WTC11 (cell line): Measurements from ENCODE around the gene PRSS16. TPM values are rescaled to one million over a fixed set of nuclear protein-coding genes. Genes with fewer than 3 reads are reported as not detected.

ENCODE experiments used
- ATAC-seq: fragments of 200-7000 bp; cut with Tn5 transposase; 2 replicates; pipeline ENCODE4 v1.10.0; 2021; ENCODE audit warnings: mild to moderate bottlenecking, moderate library complexity
- CTCF ChIA-PET: fragments of 300-600 bp; sonication (Branson Sonifier 250); formaldehyde crosslinking; loops from one replicate; lab custom pipeline; 2021; ENCODE audit warnings: antibody characterized with exemption; lab: Charles Lee
- POLR2A ChIA-PET: fragments of 350-600 bp; sonication (Branson Sonifier 250); formaldehyde crosslinking; loops from one replicate; lab custom pipeline; 2021; ENCODE audit warnings: antibody characterized with exemption; lab: Charles Lee
- DNase-seq: peaks from one replicate; pipeline ENCODE4 v3.0.0; 2021; ENCODE audit warnings: low spot score
- H3K27ac Mint-ChIP-seq: 2 replicates; pipeline ENCODE4 v1.8.0; 2021; ENCODE audit warnings: mixed read lengths
- H3K27me3 Mint-ChIP-seq: 2 replicates; pipeline ENCODE4 v1.8.0; 2021; ENCODE audit warnings: low read depth, mild to moderate bottlenecking, moderate library complexity, mixed read lengths
- H3K36me3 Mint-ChIP-seq: 2 replicates; pipeline ENCODE4 v1.8.0; 2021; ENCODE audit warnings: mixed read lengths
- H3K4me1 Mint-ChIP-seq: 2 replicates; pipeline ENCODE4 v1.8.0; 2022; ENCODE audit warnings: mixed read lengths
- H3K4me3 Mint-ChIP-seq: 2 replicates; pipeline ENCODE4 v1.8.0; 2021; ENCODE audit warnings: mild to moderate bottlenecking, moderate library complexity, mixed read lengths
- H3K9me3 Mint-ChIP-seq: 2 replicates; pipeline ENCODE4 v1.8.0; 2021; ENCODE audit warnings: mixed read lengths
- ARID4B ChIP-seq: sonication (generic); formaldehyde crosslinking; IDR thresholded peaks from 2 replicates; pipeline ENCODE4 v1.8.0; 2023; ENCODE audit warnings: missing genetic modification reagents, mild to moderate bottlenecking, borderline replicate concordance
- ATF1 ChIP-seq: sonication (generic); formaldehyde crosslinking; IDR thresholded peaks from 2 replicates; pipeline ENCODE4 v1.8.1; 2023; ENCODE audit warnings: mild to moderate bottlenecking, moderate library complexity, missing genetic modification reagents
- ATF2 ChIP-seq: sonication (generic); formaldehyde crosslinking; IDR thresholded peaks from 2 replicates; pipeline ENCODE4 v1.8.1; 2022; ENCODE audit warnings: low read depth, missing genetic modification reagents, borderline replicate concordance
- ATF3 ChIP-seq: sonication (generic); formaldehyde crosslinking; conservative IDR thresholded peaks from 2 replicates; pipeline ENCODE4 v1.8.1; 2022; ENCODE audit warnings: mild to moderate bottlenecking, missing genetic modification reagents
- CREB1 ChIP-seq: sonication (generic); formaldehyde crosslinking; IDR thresholded peaks from 2 replicates; pipeline ENCODE4 v1.8.0; 2023; ENCODE audit warnings: mild to moderate bottlenecking, missing genetic modification reagents
- ELF4 ChIP-seq: sonication (generic); formaldehyde crosslinking; IDR thresholded peaks from 2 replicates; pipeline ENCODE4 v1.8.1; 2022; ENCODE audit warnings: low read depth, mild to moderate bottlenecking, moderate library complexity, missing genetic modification reagents
- ETV6 ChIP-seq: sonication (generic); formaldehyde crosslinking; IDR thresholded peaks from 2 replicates; pipeline ENCODE4 v1.8.1; 2022; ENCODE audit warnings: mild to moderate bottlenecking, missing genetic modification reagents
- FOXK1 ChIP-seq: sonication (generic); formaldehyde crosslinking; IDR thresholded peaks from 2 replicates; pipeline ENCODE4 v1.8.0; 2022; ENCODE audit warnings: mild to moderate bottlenecking, moderate library complexity, missing genetic modification reagents
- FOXP4 ChIP-seq: sonication (generic); formaldehyde crosslinking; IDR thresholded peaks from 2 replicates; pipeline ENCODE4 v1.8.0; 2022; ENCODE audit warnings: mild to moderate bottlenecking, missing genetic modification reagents
- NFE2L1 ChIP-seq: sonication (generic); formaldehyde crosslinking; IDR thresholded peaks from 2 replicates; pipeline ENCODE4 v1.8.1; 2023; ENCODE audit warnings: missing genetic modification reagents
- NR2C2 ChIP-seq: sonication (generic); formaldehyde crosslinking; IDR thresholded peaks from 2 replicates; pipeline ENCODE4 v1.8.0; 2022; ENCODE audit warnings: mild to moderate bottlenecking, missing genetic modification reagents
- RELA ChIP-seq: sonication (generic); formaldehyde crosslinking; IDR thresholded peaks from 2 replicates; pipeline ENCODE4 v1.8.1; 2022; ENCODE audit warnings: missing genetic modification reagents, mild to moderate bottlenecking, borderline replicate concordance
- SP1 ChIP-seq: sonication (generic); formaldehyde crosslinking; conservative IDR thresholded peaks from 2 replicates; pipeline ENCODE4 v1.8.1; 2022; ENCODE audit warnings: missing genetic modification reagents
- STAT6 ChIP-seq: sonication (generic); formaldehyde crosslinking; conservative IDR thresholded peaks from 2 replicates; pipeline ENCODE4 v1.8.1; 2023; ENCODE audit warnings: mild to moderate bottlenecking, low read depth, missing genetic modification reagents, moderate library complexity
- TEAD1 ChIP-seq: sonication (generic); formaldehyde crosslinking; IDR thresholded peaks from 2 replicates; pipeline ENCODE4 v1.8.0; 2022; ENCODE audit warnings: mild to moderate bottlenecking, missing genetic modification reagents
- ZNF219 ChIP-seq: sonication (generic); formaldehyde crosslinking; IDR thresholded peaks from 2 replicates; pipeline ENCODE4 v1.8.0; 2023; ENCODE audit warnings: missing genetic modification reagents, mild to moderate bottlenecking, borderline replicate concordance
- ZNF416 ChIP-seq: fragments of 250-450 bp; sonication (Bioruptor Pico); IDR thresholded peaks from 2 replicates; pipeline ENCODE4 v1.9.0; 2021; ENCODE audit warnings: mild to moderate bottlenecking, inconsistent platforms
- ZNF423 ChIP-seq: fragments of 250-450 bp; sonication (Bioruptor Pico); IDR thresholded peaks from 2 replicates; pipeline ENCODE4 v2.1.2; 2022; ENCODE audit warnings: mild to moderate bottlenecking, moderate library complexity
- total RNA-seq: library from RNA; stranded (reverse); gene quantifications from 3 replicates; pipeline ENCODE4 v1.2.3, GENCODE V29; 2021
- TF ChIP-seq, protein P1 (sequence below): fragments of 250-450 bp; sonication (Bioruptor Pico); IDR thresholded peaks from 2 replicates; pipeline ENCODE4 v1.8.0; 2021; ENCODE audit warnings: mild to moderate bottlenecking
- TF ChIP-seq, protein P2 (sequence below): sonication (generic); formaldehyde crosslinking; IDR thresholded peaks from 2 replicates; pipeline ENCODE4 v1.8.0; 2022; ENCODE audit warnings: mild to moderate bottlenecking, missing genetic modification reagents
- TF ChIP-seq, protein P3 (sequence below): sonication (generic); formaldehyde crosslinking; IDR thresholded peaks from 2 replicates; pipeline ENCODE4 v1.8.0; 2022; ENCODE audit warnings: mild to moderate bottlenecking, missing genetic modification reagents

PRSS16 gene
- total RNA-seq, 1 experiment from 2014 or later = 18.5 TPM

DNA sequence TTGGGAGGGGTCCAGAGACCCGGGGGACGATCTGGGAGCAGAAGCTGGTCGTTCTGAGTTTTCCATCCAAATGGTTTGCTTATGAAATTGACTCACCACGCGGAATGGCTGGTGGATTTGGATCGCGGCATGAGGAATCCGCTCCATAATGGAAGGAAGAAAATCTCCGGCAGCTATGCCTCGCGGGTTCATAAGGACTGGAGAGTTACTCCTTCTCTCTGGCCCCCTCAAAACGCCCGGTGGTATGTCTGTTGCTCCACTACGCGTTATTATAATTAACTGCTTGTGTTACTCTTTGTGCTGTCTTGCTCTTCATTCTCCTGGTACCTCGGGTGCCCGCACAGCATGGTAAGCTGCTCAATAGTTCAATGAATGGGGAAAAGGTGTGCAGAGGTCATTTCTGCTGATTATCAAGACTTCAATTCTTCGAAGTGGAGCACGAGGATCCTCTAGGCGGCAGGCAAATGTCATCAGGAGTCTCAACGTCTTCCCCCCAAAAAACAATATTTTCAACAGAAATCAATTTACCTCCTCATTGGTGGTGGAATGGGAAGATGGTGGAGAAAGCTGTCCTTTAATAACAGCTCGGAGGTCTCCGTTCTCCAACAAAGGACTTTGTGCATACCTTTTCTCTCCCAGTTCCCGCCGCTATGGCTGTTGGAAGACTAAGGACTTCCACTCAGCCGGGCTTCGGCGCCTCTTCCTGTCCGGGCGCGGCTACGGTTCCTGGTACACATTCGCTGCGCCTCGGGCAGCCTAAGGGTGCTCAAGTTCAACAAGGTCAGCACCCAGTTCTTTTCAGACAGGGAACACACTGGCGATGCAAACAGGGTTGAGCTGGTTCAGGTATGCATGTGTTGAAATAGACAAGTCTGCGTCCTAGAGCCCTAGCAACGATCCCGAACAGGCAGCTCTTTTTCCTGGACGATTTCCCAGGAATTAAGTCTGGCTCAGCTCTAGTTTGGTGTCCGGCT lies 9.2 kb upstream of the PRSS16 start:
- Mint-ChIP-seq H3K4me3 (peak overlapping the region; percentile 85), H3K4me1 (peaks cover 21% of the 10 kb centered on the region), H3K36me3 (no peaks in the 10 kb centered on the region), H3K27ac (no peak overlapping the region), H3K9me3 (no peaks in the 10 kb centered on the region), H3K27me3 (peaks cover 37% of the 10 kb centered on the region)
- ChIA-PET POLR2A (interaction anchor here (0.6 to 2.4 kb wide), 2 partner anchors 13 to 59 kb away, joined by 4 to 14 read pairs; no protein-coding TSS in a partner anchor), CTCF (interaction anchor here (0.5 to 4.0 kb wide), 8 partner anchors 13 to 643 kb away, joined by 3 to 25 read pairs (median 4); partner anchors contain the start of gene POM121L2)
- ATAC-seq (peak; percentile 19), DNase-seq (peak; percentile 53)
- TF ChIP-seq ZNF416 (CRISPR knock-in tag) (no peak), ATF2 (no peak), ATF1 (CRISPR knock-in tag) (0 out of 2 replicates have a peak, but pooled peaks have one; percentile 36), SP1 (CRISPR knock-in tag) (0 out of 2 replicates have a peak, but pooled peaks have one; percentile 26), FOXP4 (CRISPR knock-in tag) (peak; percentile 83; the same call in 1 of the 2 replicates), CREB1 (CRISPR knock-in tag) (peak; percentile 87; the same call in 1 of the 2 replicates), ELF4 (no peak), NR2C2 (CRISPR knock-in tag) (0 out of 2 replicates have a peak, but pooled peaks have one; percentile 20), ETV6 (CRISPR knock-in tag) (peak; percentile 85), NFE2L1 (CRISPR knock-in tag) (peak; percentile 86; the same call in 1 of the 2 replicates), FOXK1 (CRISPR knock-in tag) (peak; percentile 52; the same call in 1 of the 2 replicates), ZNF219 (CRISPR knock-in tag) (0 out of 2 replicates have a peak, but pooled peaks have one; percentile 49), ARID4B (CRISPR knock-in tag) (peak; percentile 78; the same call in 1 of the 2 replicates), TEAD1 (CRISPR knock-in tag) (peak; percentile 80), RELA (CRISPR knock-in tag) (no peak), ATF3 (CRISPR knock-in tag) (0 out of 2 replicates have a peak, but pooled peaks have one; percentile 34), ZNF423 (CRISPR knock-in tag) (no peak), STAT6 (CRISPR knock-in tag) (no peak)
- TF ChIP-seq, protein P1, sequence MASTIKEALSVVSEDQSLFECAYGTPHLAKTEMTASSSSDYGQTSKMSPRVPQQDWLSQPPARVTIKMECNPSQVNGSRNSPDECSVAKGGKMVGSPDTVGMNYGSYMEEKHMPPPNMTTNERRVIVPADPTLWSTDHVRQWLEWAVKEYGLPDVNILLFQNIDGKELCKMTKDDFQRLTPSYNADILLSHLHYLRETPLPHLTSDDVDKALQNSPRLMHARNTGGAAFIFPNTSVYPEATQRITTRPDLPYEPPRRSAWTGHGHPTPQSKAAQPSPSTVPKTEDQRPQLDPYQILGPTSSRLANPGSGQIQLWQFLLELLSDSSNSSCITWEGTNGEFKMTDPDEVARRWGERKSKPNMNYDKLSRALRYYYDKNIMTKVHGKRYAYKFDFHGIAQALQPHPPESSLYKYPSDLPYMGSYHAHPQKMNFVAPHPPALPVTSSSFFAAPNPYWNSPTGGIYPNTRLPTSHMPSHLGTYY (CRISPR knock-in tag) = no peak
- TF ChIP-seq, protein P2, sequence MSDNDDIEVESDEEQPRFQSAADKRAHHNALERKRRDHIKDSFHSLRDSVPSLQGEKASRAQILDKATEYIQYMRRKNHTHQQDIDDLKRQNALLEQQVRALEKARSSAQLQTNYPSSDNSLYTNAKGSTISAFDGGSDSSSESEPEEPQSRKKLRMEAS (CRISPR knock-in tag) = peak; percentile 89
- TF ChIP-seq, protein P3, sequence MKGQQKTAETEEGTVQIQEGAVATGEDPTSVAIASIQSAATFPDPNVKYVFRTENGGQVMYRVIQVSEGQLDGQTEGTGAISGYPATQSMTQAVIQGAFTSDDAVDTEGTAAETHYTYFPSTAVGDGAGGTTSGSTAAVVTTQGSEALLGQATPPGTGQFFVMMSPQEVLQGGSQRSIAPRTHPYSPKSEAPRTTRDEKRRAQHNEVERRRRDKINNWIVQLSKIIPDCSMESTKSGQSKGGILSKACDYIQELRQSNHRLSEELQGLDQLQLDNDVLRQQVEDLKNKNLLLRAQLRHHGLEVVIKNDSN = no peak
